ENCODE results near the gene PCSK6. TPM values are rescaled to one million over a fixed set of nuclear protein-coding genes. Genes with fewer than 3 reads are reported as not detected.

PCSK6 gene
- total RNA-seq, 4 donors from 2014 or later, result 12.8 to 23.2 (median 18.4) TPM

GRCh38 chr15:101318147-101318819 is 171.2 kb downstream of the PCSK6 start:
- Histone ChIP-seq H3K36me3 (no peaks in the 10 kb centered on the region), H3K27me3 (peaks cover 22% of the 10 kb centered on the region), H3K27ac (no peak overlapping the region), H3K9me3 (no peaks in the 10 kb centered on the region), H3K4me1 (no peaks in the 10 kb centered on the region), H3K4me3 (no peak overlapping the region)
- TF ChIP-seq POLR2AphosphoS5 (IDR thresholded peaks at IDR 0.05) (no peak), POLR2A (IDR thresholded peaks at IDR 0.05) (no peak)
- 76 to 83% methylated on average over 5 to 15 of the region's 20 CpGs for WGBS, 2 donors (ENCODE audit: low coverage in 1 of 2)
- no peak for ATAC-seq

GRCh38 chr15:101317336-101317872 is 172.1 kb downstream of the PCSK6 start:
- Histone ChIP-seq H3K27me3 (peaks cover 22% of the 10 kb centered on the region), H3K9me3 (no peaks in the 10 kb centered on the region), H3K4me1 (no peaks in the 10 kb centered on the region), H3K4me3 (no peak overlapping the region), H3K36me3 (no peaks in the 10 kb centered on the region), H3K27ac (no peak overlapping the region)
- WGBS, 2 donors (ENCODE audit: low coverage in 1 of 2), result 71 to 78% methylated on average over 4 to 5 of the region's 6 CpGs
- no peak for ATAC-seq
- TF ChIP-seq CTCF (IDR thresholded peaks at IDR 0.05) (no peak), EP300 (IDR thresholded peaks at IDR 0.05) (no peak), POLR2A (IDR thresholded peaks at IDR 0.05) (no peak), POLR2AphosphoS5 (IDR thresholded peaks at IDR 0.05) (no peak)

GRCh38 chr15:101316529-101316928 is 173.0 kb downstream of the PCSK6 start:
- Histone ChIP-seq H3K27ac (no peak overlapping the region), H3K4me1 (no peaks in the 10 kb centered on the region), H3K36me3 (no peaks in the 10 kb centered on the region), H3K4me3 (no peak overlapping the region), H3K9me3 (no peaks in the 10 kb centered on the region), H3K27me3 (peaks cover 17% of the 10 kb centered on the region)
- 75 to 84% methylated on average over 4 to 5 of the region's 5 CpGs for WGBS, 2 donors (ENCODE audit: low coverage in 1 of 2)
- no peak for ATAC-seq
- TF ChIP-seq POLR2AphosphoS5 (IDR thresholded peaks at IDR 0.05) (no peak), CTCF (IDR thresholded peaks at IDR 0.05) (no peak), EP300 (IDR thresholded peaks at IDR 0.05) (no peak), POLR2A (IDR thresholded peaks at IDR 0.05) (no peak)

GRCh38 chr15:101315736-101316135 is 173.8 kb downstream of the PCSK6 start:
- Histone ChIP-seq H3K27ac (no peak overlapping the region), H3K9me3 (no peaks in the 10 kb centered on the region), H3K4me1 (no peaks in the 10 kb centered on the region), H3K36me3 (no peaks in the 10 kb centered on the region), H3K27me3 (peaks cover 14% of the 10 kb centered on the region), H3K4me3 (no peak overlapping the region)
- ATAC-seq, result no peak
- TF ChIP-seq EP300 (IDR thresholded peaks at IDR 0.05), result no peak
- TF ChIP-seq CTCF (IDR thresholded peaks at IDR 0.05), result no peak
- no peak for TF ChIP-seq POLR2AphosphoS5 (IDR thresholded peaks at IDR 0.05)
- no peak for TF ChIP-seq POLR2A (IDR thresholded peaks at IDR 0.05)
- WGBS, 2 donors (ENCODE audit: low coverage in 1 of 2), result no CpG with 5 or more reads among the region's 10 CpGs

- ATAC-seq, result no peak
- 77 to 97% methylated on average over 6 to 9 of the region's 19 CpGs for WGBS, 2 donors (ENCODE audit: low coverage in 1 of 2)
Measured at GRCh38 chr15:101314336-101315125, 175.0 kb downstream of the PCSK6 start.

More at GRCh38 chr15:101314336-101315125, 175.0 kb downstream of the PCSK6 start:
- Histone ChIP-seq H3K27me3 (peaks cover 8% of the 10 kb centered on the region), H3K4me1 (no peaks in the 10 kb centered on the region), H3K9me3 (no peaks in the 10 kb centered on the region), H3K4me3 (no peak overlapping the region), H3K36me3 (no peaks in the 10 kb centered on the region), H3K27ac (no peak overlapping the region)
- no peak for TF ChIP-seq EP300 (IDR thresholded peaks at IDR 0.05)
- TF ChIP-seq POLR2A (IDR thresholded peaks at IDR 0.05), result no peak
- TF ChIP-seq CTCF (IDR thresholded peaks at IDR 0.05), result no peak
- no peak for TF ChIP-seq POLR2AphosphoS5 (IDR thresholded peaks at IDR 0.05)

Data from gastroesophageal sphincter (tissue), 4 donors.